Esophagus muscularis mucosa (tissue), 3 donors: ENCODE measurements around the gene PFN1.

Source experiments
- CTCF ChIP-seq, 3 experiments: fragments of 200-600 bp in 2 of 3; fragments of 450-650 bp in 1 of 3; sonication (generic) in 2 of 3; IDR thresholded peaks; one replicate each; pipeline ENCODE4 v1.5.1; 2017 to 2019; ENCODE audit warnings: antibody characterized with exemption in 3 of 3, mild to moderate bottlenecking in 2 of 3, moderate library complexity in 1 of 3
- POLR2A ChIP-seq: fragments of 450-650 bp; IDR thresholded peaks from one replicate; pipeline ENCODE4 v1.6.1; 2017; ENCODE audit warnings: antibody characterized with exemption, moderate library complexity, mild to moderate bottlenecking, low read depth
- POLR2AphosphoS5 ChIP-seq, 2 donors: sonication (generic); formaldehyde crosslinking; IDR thresholded peaks; one replicate each; pipeline ENCODE4 v1.6.1; 2017; ENCODE audit warnings: antibody characterized with exemption in 2 of 2

GRCh38 chr17:4920351-4921048, 27.8 kb downstream of the PFN1 start:
- TF ChIP-seq POLR2AphosphoS5 (IDR thresholded peaks at IDR 0.05) (no peak), CTCF (IDR thresholded peaks at IDR 0.05) (no peak), POLR2A (no peak)
